HCT116 (cell line): Measurements from ENCODE around the gene AOC1.

Source experiments
- CTCF ChIP-seq, 3 experiments: fragments of 200-600 bp in 1 of 3; sonication (generic) in 1 of 3; IDR thresholded peaks in 2 of 3; conservative IDR thresholded peaks in 1 of 3; 2 replicates each; pipeline ENCODE4 v1.5.1; 2012 to 2017; ENCODE audit warnings: low read depth in 2 of 3, low read length in 2 of 3, antibody characterized with exemption in 1 of 3, borderline replicate concordance in 1 of 3, control low read depth in 1 of 3, mild to moderate bottlenecking in 1 of 3, mixed read lengths in 1 of 3, mixed run types in 1 of 3, moderate library complexity in 1 of 3; ENCODE audit not compliant: insufficient read depth in 1 of 3
- POLR2AphosphoS5 ChIP-seq: IDR thresholded peaks from 2 replicates; pipeline ENCODE4 v1.6.1; 2011; ENCODE audit warnings: mild to moderate bottlenecking, low read depth, low read length, moderate library complexity

GRCh38 chr7:150852371-150852905, at the start of gene AOC1:
- no peak for TF ChIP-seq CTCF (IDR thresholded peaks at IDR 0.05 in 2 of 3, conservative IDR thresholded peaks at IDR 0.05 in 1 of 3; ENCODE audit: borderline replicate concordance in 1 of 3, insufficient read depth in 1 of 3, low read depth in 2 of 3, low read length in 2 of 3)
- no peak for TF ChIP-seq POLR2AphosphoS5
